GM20431 (cell line): ENCODE results near the gene GPC5.
"Not testable (repeated sequence)": the region's sequence is repeated elsewhere in the genome, so short reads cannot be mapped to it uniquely, and the experiment has no call there.

Experiments
- in situ Hi-C: fragments of 300-500 bp; cut with MseI, MboI; formaldehyde crosslinking; loops from one replicate; pipeline ENCODE4 v1.15.0; 2020; ENCODE audit warnings: low sequenced_read_pairs; ENCODE audit not compliant: unreplicated experiment

Gene GPC5

DNA sequence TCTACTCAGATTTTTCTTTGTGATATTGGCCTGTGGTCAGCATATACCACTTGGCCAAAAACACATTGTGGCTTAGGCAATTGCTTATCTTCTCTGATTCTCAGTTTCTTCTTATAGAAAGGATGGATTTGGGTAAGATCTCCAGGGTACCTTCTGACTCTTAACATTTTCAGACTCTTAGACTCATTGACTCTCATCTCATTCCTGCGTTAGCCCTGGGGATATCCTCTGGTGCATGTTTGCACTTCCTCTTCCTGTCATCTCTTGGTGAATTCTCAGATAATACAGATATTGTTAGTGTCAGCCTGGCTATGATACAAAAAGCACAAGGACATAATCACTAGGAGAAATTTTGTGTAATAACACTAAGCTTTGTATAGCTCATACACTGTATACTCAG lies 1335.6 kb downstream of the GPC5 start:
- in situ Hi-C loops, result no loop called here

DNA sequence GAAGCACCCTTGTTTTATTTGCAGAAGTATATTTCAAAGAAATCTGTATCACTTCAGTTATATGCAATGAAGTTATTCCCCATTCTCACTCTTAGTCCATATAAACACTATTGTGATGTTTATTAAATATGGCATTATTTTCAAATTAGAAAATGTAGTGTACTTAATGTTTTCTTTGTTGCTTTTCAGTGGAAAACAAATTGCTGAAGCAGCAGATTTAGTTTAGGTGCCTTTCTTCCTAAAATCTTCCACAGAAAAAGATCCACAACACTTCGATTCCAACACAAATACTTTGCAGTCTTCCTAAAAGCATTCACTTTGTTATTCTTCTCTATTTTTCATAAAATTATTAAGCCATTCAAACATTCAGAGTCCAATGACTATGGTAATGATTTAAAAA lies 1336.1 kb downstream of the GPC5 start:
- in situ Hi-C loops, result no loop called here

DNA sequence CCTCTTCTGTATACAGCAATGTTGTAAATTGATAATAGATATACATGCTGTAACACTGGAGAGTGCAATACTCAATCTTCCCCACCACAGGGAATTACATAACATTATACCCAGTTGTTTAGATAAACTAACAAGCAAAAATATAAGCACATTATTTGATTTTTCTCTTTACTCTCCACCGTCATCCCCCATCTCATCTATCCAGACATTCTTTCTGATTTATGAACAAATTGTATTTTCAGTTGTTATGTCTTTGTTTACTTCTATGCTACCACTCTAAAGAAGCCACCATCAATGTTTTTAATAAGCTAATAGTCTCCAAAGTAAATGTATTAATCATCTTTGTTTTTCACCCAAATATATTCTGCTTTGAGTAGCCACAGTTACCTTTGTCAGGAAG lies 1337.5 kb downstream of the GPC5 start:
- in situ Hi-C loops, result no loop called here

DNA sequence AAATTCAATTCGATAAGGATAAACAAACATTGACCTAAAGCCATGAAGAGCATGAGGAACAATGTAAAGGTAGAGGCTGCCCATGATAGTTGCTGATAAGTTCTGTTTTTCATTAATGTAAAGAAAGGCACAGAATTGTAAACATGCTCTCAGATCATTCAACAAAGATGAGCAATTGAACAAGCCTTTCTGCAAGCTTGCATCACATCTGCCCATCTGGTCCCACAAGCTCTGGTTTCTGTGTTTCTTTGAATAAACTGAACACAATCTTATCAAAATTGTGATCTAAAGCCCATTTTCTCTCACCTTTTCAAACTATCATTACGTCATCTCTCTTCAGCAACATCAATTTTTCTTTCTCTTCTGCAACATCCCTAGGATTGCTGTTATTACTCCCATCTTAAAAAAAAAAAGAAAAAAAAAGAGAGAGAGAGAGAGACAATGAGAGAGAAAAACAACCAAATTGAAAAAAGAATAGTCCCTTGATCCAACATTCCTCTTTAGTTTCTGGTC lies 1340.9 kb downstream of the GPC5 start:
- in situ Hi-C loops, result no loop called here

DNA sequence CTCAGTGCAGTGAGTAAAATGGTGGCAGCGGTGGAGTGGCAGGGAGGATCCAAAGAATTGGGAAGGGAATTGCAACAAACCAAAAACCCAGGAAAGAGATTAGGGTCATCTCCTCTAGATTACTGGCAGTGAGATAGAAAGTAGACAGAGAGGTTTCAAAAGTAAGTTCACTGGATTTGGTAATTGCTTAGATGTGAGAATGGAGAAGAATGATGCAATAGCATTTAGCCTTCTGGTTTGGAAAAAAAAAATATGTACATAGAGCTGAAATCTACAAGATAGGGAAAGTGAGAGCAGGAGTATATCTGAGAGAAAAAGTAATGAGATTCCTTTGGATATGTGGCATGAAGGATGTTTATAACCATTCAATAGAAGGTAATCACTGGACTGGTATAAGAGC lies 1345.6 kb downstream of the GPC5 start:
- in situ Hi-C loops, result no loop called here

DNA sequence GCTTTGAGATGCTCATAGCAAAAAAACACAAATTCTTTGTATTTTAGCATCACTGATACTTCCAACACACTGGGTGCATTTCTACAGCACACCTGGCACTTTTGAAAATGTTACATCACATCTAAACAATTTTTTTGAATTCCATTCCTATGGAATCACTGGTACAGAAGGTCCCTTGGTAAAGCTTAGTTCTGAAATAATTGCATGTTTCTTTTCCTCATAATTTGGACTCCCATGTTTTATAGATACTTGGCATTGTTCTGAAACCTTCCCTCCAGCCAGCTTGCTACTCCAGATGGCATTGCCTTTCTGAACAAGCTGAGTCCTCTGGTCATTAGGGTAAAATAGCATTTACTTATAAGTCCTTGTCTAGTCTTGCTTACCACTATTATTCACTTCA lies 1346.8 kb downstream of the GPC5 start:
- in situ Hi-C loops, result no loop called here

DNA sequence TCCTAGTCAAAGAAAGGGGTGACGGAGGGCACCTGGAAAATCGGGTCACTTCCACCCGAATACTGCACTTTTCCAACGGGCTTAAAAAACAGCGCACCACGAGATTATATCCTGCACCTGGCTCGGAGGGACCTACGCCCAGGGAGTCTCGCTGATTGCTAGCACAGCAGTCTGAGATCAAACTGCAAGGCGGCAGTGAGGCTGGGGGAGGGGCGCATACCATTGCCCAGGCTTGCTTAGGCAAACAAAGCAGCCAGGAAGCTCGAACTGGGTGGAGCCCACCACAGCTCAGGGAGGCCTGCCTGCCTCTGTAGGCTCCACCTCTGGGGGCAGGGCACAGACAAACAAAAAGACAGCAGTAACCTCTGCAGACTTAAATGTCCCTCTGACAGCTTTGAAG lies 1354.3 kb downstream of the GPC5 start:
- in situ Hi-C loops, result not testable (repeated sequence)

DNA sequence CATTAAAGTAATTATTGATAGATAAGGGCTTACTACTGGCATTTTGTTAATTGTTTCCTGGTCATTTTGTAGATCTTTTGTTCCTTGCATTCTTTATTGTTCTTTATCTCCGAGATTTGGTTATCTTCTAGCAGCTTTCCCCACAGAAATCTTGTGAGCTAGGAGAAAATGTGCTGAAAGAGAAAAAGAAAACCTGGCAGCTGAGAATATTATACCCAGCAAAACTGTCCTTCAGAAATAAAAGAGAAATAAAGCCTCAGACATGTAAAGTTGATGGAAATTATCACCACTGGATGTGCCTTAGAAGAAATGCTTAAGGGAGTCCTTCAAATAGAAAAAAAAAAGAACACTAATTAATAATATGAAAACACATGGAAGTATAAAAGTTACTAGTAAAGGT lies 1363.3 kb downstream of the GPC5 start:
- in situ Hi-C loops, result no loop called here

DNA sequence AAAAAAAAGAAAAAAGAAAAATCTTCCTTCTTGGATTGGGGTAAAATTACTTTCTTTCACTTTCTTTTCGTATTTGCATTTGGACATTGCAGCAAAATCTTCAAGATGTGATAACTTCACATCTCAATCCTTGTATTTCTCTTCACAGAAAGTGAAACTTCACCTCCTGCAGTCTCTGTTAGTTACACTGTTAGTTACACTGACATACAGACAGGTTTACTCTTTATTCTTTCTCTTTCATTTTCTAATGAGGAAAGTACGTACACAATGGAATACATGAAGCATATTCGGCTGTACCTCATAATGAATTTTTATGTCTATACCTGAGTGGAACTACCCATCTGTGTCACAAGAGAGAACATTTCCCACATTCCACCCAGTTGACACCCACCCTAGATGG lies 1369.0 kb downstream of the GPC5 start:
- in situ Hi-C loops, result no loop called here

DNA sequence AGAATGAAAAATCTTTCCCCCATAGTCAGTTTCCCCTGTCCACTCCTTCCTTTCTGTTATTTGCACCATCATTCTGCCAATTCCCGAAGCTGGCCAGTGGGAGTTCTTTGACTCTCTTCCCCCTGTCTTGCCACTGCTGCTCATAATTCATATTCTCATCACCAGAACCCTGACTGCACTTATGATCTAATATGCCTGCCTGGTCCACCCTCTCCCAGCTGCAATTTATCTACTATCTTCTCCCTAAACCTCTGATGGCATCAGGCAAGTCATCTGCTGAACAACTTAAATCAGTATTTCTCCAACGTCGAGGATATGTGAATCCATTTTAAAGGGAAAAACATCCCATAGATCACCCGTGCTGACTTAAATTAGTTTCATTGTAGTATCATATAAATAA lies 1370.2 kb downstream of the GPC5 start:
- in situ Hi-C loops, result no loop called here

DNA sequence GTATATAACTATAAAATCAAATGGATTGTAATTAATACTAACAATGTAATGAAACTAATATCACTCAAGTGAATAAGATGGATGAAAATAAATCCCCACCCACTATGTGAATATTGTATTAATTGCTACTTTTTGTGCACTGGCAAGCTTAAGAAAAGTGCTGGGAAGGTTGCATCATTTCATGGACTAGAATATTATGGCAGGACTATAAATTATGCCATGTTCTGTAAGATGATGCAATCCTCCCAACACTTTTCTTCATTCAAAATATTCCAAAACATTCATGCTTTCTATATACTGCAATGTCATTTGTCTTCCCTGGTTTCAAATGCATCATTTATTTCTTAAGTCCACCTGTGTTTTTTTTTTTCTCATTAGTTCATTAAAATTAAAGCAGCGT lies 1370.6 kb downstream of the GPC5 start:
- in situ Hi-C loops, result no loop called here

DNA sequence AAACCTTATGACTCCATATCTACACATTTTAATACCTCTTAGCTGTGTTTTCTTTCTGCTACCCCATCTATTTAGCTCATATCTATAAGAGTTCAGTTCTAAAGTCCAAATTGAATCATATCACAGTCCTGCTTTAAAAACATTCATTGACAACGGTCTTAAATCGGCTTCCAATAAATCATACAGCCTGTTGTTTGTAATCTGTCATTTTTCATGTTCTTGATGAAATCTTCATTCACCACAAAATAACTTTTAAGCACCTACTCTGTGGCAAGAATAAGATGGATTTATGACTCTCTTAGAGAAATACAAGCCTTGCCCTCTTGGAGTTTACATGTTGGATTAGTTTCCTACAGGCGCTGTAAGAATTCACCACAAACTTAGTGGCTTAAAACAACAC lies 1377.2 kb downstream of the GPC5 start:
- in situ Hi-C loops, result no loop called here

DNA sequence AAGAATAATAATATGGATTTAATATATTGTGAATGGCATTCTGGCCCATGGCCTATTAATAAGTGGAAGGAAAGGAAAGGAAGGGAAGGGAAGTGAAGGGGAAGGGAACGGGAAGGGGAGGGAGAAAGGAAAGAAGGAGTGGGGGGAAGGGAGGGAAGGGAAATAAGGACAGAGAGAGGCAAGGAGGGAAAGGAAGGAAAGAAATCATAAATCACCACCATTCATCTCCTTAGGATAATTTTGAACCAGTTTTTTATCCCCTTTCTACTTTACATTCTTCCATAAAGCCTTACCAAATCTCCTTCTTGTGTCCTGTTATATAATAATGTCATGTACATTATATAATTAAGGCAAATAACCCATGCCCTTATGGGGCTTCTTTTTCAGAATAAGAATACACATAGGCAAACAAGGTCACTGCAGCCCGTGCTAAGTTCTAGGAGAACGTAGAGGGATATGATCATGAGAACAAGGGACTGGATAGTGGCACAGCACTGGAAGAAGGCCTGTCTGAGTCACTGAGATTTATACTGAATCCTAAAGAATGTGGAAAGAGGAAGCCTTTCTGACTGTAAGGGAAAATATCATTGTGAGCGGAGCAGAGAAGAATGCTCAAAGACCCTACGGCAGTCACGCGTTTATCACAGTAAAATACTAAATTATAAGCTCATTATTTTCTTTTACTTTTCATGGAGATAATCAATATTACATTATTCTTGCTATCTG lies 1383.7 kb downstream of the GPC5 start:
- in situ Hi-C loops, result no loop called here

DNA sequence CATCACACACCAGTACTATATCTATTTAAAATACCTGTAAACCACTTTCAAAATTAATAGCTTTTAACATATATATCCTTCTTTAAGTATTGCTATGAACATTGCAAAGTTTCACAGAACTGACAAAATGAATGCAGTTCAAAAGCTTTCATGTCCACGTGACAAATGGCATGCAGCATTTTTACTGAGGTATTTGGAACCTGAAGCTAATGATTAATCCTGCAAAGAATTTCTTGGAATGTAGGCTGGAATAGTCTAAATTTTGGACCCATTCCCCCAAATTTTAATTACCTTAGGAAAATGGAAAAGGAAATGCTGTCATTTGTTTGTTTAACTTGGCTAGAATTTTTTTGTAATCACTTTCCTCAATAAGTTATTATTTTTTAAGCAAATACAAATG lies 1404.4 kb downstream of the GPC5 start:
- in situ Hi-C loops, result no loop called here

DNA sequence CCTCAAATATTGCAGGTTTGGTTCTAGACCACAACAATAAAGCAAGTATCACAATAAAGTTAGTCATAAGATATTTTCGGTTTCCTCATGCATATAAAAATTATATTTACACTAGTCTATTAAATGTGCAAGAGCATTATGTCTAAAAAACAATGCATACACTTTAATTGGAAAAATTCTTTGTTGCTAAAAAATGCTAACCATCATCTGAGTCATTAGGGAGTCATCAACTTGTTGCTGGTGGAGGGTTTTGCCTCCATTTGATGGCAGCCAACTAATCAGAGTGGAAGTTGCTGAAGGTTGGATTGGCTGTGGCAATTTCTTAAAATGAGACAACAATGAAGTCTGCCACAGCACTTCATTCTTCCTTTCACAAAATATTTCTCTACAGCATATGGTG lies 1405.9 kb downstream of the GPC5 start:
- in situ Hi-C loops, result no loop called here

DNA sequence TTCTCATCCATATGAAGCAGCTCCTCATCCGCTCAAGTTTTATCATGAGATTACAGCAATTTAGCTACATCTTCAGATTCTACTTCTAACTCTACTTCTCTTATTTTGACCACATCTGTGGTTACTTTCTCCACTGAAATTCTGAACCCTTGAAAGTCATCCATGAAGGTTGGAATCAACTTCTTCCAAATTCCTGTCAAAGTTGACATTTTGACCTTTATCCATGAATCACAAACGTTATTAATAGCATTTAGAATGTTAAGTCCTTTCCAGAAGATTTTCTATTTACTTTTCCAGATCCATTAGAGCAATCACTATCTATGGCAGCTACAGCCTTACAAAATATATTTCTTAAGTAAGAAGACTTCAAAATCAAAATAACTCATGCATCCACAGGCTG lies 1406.5 kb downstream of the GPC5 start:
- in situ Hi-C loops, result no loop called here

DNA sequence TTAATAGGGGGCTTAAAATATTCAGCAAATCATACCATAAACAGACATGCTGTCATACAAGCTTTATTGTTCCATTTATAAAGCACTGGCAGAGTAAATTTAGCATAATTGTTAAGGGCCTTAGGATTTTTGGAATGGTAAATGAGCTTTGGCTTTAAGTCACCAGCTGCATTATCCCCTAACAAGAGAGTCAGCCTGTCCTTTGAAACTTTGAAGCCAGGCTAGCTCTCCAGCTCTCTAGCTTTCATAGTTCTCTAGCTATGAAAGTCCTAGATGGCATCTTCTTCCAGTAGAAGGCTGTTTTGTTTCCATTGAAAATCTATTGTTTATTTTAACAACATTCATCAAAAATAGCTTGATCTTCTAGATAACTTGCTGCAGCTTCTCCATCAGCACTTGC lies 1407.3 kb downstream of the GPC5 start:
- in situ Hi-C loops, result no loop called here

DNA sequence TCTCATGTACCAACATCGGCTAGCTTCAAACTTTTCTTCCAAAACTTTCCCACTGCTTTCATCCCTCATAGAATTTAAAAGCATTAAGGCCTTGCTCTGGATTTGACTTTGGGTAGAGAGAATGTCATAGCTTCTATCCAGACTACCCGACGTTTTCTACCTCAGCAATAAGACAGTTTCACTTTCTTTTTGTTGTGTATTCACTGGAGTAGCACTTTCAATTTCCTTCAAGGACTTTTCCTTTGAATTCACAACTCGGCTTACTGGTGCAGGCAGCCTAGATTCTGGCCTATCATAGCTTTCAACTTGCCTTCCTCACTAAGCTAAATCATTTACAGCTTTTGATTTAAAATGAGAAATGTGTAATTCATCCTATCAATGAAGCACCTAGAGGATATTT lies 1407.8 kb downstream of the GPC5 start:
- in situ Hi-C loops, result no loop called here

DNA sequence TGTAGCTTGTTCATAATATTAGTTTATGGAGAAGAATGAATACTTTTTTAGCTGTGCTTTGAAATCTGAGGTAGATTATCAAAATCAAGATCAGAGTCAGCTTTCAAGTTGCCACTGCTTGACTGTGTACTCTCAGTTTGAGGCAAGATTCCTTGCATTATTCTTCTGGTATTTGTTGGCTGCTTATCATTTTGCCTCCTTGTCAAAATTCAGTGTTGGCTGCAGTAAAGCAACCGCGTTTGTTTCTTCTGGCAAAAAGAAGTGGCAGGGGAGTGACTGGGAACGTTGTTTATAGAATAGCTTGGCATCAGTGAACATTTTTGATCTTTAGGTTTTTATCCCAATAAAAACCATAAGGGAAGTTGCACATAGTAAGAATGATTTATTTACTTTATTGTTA lies 1408.9 kb downstream of the GPC5 start:
- in situ Hi-C loops, result no loop called here

DNA sequence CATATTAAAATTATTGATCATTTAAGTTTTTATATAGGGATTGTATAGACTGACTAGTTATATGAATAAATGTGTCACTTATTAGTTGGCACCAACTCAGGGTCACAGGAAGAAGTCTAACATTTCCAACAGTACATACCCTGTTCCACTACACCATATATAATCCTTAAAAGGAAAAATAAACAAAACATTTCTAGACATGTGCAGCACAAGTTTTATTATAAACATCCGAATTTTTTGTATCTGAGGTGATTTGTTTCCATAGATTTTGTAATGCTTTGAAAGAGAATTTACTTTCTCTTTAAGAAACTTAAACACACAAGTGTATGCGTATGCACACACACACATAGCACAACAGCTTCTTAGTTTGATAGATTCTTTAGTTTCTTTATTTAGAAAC lies 1409.5 kb downstream of the GPC5 start:
- in situ Hi-C loops, result no loop called here

DNA sequence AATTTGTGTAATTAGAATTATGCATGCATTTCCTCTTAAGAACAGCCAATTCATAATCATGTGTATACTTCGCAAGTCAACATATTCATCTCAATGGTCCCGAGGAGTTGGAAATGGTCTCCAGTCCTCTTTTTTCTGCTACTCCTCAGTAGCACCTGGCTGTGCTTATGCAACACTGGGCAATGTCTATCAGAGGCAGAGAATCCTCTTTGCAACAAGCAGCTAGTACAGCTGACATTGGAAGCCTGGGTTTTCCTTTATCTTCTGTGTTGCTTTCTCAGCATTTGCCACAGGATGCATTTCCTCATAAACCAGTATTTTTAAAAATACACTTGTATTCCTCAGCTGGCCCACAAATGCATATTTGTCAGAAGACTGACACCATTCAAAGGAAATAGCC lies 1422.9 kb downstream of the GPC5 start:
- in situ Hi-C loops, result no loop called here

DNA sequence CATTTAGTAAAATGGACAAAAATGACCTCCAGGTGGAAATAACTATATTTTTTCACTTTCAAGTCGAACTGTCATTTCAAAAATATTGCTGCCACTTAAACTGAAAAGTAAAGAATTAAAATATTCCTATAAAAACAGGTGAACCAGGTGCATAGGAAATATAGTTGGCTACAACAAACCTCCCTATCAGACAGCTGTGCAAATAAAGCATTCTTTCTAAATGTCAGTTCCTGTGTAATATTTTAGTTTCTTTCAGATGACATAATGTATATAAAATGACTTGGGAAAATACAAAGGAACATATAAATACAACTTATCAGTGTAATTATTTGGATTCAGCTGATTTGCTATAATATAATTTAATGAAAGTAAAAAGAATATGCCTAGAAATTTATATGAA lies 1424.6 kb downstream of the GPC5 start:
- in situ Hi-C loops, result no loop called here
